ENCODE measurements around the gene BAZ1A. TPM values are rescaled to one million over a fixed set of nuclear protein-coding genes. Genes with fewer than 3 reads are reported as not detected.
"Not testable (repeated sequence)": the region's sequence is repeated elsewhere in the genome, so short reads cannot be mapped to it uniquely, and the experiment has no call there.

Gene BAZ1A
- polyA plus RNA-seq, 3 donors = 26.1 to 30.4 (median 27.2) TPM

DNA sequence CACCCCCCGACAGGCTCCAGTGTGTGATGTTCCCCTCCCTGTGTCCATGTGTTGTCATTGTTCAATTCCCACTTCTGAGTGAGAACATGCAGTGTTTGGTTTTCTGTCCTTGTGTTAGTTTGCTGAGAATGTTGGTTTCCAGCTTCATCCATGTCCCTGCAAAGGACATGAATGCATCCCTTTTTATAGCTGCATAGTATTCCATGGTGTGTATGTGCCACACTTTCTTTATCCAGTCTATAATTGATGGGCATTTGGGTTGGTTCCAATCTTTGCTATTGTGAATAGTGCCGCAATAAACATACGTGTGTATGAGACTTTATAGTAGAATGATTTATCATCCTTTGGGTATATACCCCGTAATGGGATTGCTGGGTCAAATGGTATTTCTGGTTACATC lies 138.1 kb downstream of the BAZ1A start:
- DNase-seq (ENCODE audit: low read depth in 3 of 3, low spot score in 2 of 3) = not testable (repeated sequence)

DNA sequence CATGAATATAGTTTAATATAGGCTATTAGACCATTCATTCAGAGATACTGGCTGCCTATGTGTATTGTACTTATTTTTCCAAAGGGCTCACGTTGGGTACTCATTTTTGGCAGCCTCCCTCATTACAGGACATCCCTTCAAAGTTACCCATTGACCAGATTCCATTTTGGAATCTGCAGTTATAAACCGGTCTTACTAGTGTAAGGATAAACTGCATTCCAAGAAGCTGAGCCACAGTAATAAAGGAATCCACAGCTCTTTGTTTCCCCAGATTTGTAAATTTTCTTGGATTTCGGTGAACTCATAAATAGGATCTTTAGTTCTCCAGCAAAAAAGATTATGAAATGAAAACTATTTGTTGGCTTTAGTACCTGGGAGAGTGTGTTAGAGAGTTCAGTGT lies 141.9 kb downstream of the BAZ1A start:
- no peak for DNase-seq (ENCODE audit: low read depth in 3 of 3, low spot score in 2 of 3)

DNA sequence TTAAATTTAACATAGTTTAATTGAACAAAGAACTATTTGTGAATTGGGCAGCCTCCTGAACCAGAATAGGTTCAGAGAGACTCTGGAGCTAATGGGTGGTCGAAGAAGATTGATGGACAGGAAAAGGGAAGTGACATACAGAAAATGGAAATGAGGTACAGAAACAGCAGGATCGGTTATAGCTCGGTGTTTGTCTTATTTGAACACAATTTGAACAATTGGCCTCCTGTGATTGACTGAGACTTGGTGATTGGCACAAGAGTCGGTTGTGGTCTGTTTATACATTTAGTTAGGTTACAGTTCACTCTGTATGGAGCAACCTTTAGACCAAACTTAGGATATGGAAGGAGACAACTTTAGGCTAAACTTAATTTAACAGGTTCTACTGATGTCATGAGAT lies 142.4 kb downstream of the BAZ1A start:
- no peak for DNase-seq (ENCODE audit: low read depth in 3 of 3, low spot score in 2 of 3)

DNA sequence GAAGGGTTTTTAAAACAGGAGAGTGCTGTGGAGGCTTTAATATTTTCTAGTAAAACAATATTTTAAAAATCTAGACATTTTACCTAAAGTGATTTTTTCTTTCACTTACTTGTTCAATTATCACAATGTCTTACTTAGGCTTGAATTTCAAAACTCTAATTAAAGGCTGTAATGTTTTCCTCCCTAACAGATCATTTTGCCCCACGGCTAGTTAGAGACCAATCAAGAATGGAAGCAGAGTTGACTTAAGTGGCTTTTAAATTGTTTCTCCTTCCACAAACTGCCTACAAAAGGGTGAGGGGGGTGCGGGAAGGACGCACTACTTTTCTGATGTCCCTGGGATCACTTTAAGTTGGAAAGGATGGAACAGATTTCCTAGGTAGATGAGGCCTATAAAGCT lies 151.3 kb downstream of the BAZ1A start:
- no peak for DNase-seq (ENCODE audit: low read depth in 3 of 3, low spot score in 2 of 3)

DNA sequence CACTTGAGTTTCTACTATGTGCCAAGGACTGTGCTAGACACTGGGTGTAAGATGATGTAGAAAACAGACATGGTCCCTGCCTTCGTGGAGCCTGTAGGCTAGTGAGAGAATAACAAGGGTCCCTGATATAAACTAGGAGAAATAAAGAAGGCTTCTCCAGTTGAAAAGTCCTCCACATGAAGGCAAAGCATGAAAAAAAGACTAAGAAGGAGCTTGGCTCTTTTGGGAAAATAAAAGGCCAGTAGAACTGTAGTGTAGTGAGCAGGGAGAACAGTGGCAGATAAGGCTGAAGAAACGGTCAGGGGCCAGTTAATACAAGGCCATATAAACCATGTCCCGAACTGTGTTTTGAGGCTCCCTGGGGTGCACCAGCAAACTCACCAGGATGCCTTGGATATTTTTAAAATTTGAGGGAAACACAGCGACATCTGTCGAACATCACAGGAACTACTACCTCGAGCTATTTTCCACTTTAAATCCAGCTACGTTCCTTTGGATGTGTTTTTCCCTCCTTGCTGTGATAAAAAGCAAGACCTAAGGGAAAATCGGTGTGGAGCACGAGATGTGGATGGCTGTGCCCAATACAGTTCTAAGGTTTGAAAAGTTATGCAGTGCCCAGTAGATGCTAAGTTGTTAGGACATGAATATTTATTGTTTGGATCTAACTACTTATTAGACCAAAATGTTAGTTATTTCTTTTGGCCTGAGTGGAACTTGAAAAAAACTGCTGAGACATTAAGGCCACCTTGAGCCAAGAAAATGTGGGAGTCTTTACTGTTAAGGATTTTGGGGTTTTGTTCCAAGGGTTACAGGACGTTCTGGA lies 152.2 kb downstream of the BAZ1A start:
- peak in 1 of 3 donors; percentile 58 for DNase-seq (ENCODE audit: low read depth in 3 of 3, low spot score in 2 of 3)

DNA sequence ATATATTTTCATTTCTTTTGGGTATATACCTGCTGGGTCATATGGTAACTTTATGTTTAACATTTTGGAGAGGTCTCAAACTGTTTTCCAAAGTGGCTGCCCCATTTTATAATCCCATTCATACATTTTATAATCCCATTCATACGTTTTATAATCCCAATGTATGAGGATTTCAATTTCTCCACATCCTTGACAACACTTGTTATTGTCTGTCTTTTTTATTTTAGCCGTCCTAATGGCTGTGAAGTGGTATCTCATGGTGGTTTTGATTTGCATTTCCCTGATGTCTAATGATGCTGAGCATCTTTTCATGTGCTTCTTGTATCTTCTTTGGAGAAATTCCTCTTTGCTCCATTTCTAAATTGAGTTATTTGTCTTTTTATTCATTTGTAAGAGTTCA lies 154.0 kb downstream of the BAZ1A start:
- DNase-seq (ENCODE audit: low read depth in 3 of 3, low spot score in 2 of 3) = no peak

DNA sequence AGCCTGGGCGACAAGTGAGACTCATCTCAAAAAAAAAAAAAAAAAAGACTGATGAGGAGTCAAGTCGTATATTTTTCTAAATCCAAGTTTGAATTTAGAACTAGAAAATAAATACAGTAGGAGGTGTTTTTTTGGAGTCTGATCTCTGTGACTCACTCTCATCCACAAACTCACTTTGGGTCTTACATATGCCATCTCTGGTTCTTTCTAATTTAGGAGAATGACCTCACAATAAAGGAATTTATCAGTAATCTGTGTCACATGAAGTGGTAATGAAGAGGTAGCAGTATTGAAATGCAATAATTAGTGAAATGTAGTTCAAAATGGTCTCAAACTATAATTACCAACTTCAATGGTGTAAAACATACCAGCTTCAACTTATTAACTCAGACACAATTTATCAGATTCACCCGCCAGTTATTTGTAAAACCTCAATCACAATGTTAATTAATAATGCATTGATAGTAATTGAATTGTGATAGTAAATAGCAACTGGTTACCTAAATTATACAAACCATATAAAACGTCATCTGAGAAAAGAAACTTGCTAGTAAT lies 156.3 kb downstream of the BAZ1A start:
- DNase-seq (ENCODE audit: low read depth in 3 of 3, low spot score in 2 of 3) = no peak

DNA sequence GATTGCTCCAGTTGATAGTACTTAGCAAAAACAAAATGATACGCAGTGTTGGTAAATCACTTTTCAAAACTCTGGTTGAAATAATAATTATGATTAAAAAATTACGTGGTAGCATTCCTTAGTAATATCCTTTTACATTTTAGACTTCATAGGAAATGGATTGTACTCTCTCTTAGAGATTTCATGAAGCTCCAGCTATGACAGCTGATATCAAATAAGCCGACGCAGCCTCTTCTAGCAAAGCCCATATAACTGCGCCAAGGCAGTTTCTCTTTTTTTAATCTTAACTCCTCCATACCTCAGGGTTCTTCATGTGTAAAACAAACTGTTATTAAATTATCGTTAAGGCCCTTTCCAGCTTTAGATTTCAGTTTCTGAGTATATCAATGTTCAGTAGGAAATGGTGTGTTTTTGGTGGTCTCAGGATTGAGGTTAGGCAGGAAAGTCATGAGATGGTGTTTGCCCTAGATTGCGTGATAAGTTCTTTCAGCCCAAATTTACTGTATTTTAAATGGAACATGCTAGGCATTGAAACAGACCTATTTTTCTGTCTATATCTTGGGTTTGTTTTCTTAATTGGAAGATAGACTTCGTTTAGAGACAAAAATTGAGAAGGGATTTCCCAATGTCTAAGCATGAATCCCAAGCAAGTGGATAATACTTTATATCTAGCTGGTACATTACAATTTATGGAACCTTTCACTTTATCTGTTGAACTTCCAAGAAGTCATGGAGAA lies 159.9 kb downstream of the BAZ1A start:
- DNase-seq (ENCODE audit: low read depth in 3 of 3, low spot score in 2 of 3) = no peak

DNA sequence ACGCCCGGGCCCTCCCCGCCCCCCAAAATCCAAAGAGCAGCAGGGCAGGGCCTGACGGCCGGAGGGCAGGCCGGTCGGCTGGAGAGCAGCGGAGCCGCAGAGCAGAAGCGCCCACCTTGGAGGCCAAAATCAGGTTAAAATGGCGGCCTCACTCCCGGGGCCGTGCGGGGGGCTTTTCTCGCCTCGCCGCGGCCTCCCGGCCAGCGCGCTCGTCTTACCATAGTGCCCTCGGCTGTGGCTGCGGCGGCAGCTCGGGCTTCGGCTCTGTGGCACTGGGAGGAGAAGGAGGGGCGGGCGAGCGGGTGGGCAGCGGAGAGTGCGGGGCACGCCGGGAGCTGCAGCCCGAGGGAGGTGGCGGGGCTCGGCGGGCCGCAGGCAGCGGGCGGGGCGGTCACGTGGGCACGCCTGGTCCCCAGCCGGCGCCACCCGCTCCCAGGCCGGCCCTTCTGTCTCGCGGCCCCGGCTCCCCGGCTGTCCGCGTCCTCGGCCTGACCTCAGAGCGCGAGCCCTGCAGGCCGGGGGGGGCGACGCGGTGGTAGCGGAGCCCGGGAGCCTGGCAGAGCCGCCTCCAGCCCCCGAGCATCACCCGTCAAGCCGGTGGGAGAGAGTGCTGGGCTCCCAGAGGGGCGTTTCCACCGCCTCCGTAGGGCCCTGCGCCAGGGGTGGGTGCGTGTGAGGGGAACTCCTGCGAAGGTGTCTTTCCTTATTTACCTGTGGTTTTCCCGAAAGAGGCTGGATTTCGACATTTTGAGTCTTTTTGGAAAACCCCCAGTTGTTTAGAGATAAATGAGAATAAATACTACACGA lies 160.6 kb downstream of the BAZ1A start, which contains the start of gene CFL2:
Gene CFL2 (minus strand): TSS at position 274 of the 807 bp plus-strand sequence. CDS start 53 bp downstream, at position 221.
- DNase-seq (ENCODE audit: low read depth in 3 of 3, low spot score in 2 of 3) = peak in 2 of 3 donors; percentile 54 to 58

DNA sequence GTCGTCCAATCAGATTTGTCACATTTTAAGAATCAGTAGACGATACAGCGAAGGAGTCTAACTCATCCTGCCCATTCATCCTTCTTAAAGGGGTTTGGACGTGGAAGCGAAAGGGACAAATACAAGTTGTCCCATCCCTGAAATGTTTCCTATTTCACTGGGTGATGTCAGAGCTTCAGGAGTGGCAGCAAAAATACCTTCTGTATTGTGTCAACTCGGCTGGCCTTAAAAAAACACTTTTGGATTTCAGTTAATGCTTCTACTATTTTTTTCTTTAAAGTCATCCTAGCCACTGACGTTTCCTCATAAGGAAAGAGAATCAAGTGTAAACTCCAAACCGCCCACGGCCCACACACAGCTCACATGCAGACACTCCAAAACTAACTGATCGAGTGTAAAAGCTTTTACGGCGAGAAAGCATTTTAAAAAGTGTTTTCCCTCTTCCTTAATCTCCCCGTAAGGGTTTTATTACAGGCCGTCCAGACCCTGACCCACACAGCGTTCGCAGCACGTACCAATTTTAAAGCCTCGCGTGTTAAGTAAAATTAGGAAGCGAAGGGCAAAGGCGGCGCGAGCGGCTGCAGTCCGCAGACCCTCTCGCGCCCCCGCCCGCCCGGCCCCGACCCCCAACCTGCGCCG lies 161.4 kb downstream of the BAZ1A start:
- DNase-seq (ENCODE audit: low read depth in 3 of 3, low spot score in 2 of 3) = no peak

DNA sequence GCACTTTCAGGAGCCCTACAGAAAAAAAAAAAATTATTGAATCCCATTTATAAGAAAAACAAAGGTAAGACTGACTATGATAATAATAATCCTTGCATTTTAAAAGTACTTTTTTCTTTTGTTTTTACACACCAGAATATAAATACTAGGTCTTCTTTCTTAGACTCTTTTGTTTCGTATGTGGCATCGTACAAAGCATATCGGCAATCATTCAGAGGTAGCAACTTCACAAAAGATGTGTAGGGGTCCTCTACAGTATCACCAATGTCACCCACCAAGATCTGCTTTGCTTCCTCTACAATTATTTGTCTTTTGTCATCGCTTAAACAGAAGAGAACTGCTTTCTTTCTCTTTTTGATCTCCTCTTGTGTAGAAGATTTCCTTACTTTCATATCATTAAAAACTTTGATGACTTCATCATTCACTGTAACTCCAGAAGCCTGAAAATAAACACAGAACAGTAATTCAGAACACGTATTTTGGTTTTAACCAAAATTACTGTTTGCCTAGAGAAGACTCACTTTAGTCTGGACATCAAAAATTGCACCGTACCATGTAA lies 162.0 kb downstream of the BAZ1A start:
- DNase-seq (ENCODE audit: low read depth in 3 of 3, low spot score in 2 of 3) = no peak

DNA sequence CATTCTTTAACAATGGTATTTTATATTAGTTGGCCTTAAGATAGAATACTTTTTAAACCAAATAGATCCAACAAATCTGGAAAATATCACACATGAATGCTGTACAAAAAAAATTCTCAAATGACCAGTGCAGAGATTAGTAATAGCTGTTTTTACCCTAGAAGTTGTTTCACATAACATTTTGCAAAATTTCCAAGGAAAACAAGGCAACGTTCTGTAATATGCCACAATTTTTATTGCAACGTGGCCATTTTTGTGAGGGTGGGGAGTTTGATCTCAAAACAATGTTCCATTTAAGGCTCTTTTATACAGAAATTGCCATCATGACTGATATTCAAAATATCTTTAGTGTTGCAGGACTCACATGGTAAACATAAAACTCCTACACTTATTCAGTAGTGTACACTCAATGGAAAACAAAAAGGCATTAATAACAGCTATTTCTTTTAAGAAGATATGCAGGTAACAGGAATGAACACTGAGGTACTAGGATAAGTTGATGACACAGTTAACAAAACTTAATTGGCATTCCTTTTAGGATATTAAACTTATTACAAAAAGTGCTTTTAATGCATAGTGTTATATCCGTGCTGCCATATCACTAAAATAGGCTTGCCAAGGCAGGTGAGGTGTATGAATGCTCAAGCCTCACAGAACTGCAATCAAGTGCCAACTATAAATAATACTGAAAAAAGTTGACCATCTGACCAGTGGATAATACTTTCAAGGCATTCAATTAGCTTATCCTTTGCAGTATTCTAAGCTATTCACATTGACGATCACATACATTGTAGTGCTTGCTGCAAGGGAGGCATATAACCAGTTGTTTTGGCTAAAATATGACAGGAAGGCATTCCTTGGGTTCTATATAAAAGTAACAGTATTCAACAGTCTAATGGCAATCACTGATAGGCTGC lies 163.1 kb downstream of the BAZ1A start:
- DNase-seq (ENCODE audit: low read depth in 3 of 3, low spot score in 2 of 3) = no peak

DNA sequence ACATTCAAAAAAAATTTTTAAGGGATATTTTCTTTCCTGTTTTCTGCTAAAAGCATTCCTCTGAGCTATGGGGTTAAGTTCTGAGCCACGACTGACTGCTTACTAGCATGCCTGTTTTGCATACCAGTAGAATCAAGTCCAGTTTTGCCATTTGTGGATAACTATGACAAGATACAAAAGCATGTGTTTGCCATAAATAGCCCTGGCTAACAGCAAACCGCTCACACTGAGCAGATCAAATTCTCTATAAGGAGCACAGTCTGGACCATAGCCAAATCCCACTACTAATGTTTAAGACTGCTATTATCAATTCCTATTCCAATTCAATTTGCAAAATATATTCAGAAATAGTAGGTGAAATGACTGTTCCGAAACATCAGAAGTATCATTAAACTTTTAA lies 164.0 kb downstream of the BAZ1A start:
- no peak for DNase-seq (ENCODE audit: low read depth in 3 of 3, low spot score in 2 of 3)

DNA sequence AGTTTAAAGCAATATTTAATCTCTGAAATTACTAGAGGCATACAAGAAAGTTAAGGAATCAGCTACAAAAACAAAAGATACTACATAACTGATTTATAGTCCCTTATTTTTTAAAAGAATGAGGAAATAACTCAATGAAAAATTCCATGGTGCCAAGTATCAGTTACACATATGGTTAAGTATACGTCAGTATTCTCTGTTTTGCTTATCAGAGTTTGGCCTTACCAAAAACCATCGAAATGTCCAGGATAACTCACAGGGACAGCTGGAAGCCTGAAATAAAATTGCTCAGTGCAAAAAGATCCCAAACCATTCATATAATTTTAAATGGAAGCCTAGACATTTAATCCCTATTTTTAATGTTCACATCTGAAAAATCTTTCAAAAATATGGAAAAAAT lies 164.4 kb downstream of the BAZ1A start:
- DNase-seq (ENCODE audit: low read depth in 3 of 3, low spot score in 2 of 3) = no peak

DNA sequence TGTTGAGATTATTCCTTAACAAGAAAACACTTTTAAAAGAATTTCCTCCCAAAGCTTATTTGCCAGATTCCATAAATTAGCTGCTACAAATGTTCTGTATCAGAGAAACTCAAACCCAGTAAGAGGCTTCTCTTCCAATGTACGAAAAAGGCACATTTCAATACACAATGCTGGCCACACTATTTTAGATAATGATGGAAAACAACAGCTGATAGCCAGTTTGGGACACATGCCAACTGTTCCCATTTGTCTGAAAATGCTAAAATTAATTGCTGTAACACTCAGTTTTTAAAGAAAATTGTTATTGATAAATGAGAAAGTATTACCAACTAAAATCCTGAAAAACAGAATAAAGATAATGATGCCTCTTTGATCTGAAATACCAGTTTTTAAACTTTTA lies 165.2 kb downstream of the BAZ1A start:
- no peak for DNase-seq (ENCODE audit: low read depth in 3 of 3, low spot score in 2 of 3)

DNA sequence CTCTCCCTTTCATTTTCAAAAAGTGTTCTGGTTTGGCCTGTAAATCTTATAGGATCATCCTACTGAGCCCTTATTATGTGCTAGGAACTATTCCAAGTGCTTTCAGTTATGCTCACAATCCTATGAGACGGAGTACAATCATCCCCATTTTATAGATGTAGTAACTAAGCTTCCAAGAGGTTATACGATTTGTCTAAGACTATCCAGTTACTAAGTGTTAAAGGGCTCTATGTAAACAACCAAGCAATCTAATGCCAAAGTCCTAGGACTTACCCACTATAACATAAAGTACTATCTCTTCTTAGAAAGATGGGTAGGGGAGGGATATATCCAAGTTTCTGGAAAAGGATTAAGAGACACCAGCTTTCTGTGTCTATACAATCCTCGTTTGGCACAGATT lies 167.4 kb downstream of the BAZ1A start:
- DNase-seq (ENCODE audit: low read depth in 3 of 3, low spot score in 2 of 3) = no peak

Data from right renal cortex interstitium (tissue), 3 donors.